ENCODE measurements around the gene FIG4.

DNA sequence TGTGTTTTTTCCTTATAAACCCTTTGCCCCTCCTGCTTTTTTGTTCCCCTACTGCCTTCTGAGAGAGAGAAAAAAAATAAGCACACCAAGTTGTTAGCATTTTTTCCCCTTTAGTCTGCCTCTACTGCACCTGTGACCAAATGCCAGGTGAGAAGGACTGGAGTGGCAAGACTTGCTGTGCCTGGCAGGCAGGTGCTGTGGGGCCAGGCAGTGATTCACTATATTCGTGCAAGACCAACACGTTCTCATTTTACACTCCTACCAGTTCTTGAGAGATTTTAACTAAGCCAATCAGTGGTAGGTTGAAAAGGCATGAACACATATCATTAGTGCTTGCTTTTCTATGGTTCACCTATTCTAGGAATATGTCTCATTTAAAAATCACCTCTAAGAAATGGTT is 109.7 kb downstream of the FIG4 start:
- TF ChIP-seq, protein P1, sequence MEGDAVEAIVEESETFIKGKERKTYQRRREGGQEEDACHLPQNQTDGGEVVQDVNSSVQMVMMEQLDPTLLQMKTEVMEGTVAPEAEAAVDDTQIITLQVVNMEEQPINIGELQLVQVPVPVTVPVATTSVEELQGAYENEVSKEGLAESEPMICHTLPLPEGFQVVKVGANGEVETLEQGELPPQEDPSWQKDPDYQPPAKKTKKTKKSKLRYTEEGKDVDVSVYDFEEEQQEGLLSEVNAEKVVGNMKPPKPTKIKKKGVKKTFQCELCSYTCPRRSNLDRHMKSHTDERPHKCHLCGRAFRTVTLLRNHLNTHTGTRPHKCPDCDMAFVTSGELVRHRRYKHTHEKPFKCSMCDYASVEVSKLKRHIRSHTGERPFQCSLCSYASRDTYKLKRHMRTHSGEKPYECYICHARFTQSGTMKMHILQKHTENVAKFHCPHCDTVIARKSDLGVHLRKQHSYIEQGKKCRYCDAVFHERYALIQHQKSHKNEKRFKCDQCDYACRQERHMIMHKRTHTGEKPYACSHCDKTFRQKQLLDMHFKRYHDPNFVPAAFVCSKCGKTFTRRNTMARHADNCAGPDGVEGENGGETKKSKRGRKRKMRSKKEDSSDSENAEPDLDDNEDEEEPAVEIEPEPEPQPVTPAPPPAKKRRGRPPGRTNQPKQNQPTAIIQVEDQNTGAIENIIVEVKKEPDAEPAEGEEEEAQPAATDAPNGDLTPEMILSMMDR (IDR thresholded peaks at IDR 0.05): no peak
- no peak for TF ChIP-seq POLR2AphosphoS5 (IDR thresholded peaks at IDR 0.05)

Data from stomach (tissue), 4 donors.